ENCODE results near the gene FAM168A.

FAM168A gene

GRCh38 chr11:73396985-73397384 lies 200.9 kb downstream of the FAM168A start:
- no peak overlapping the region for H3K9ac ChIP-seq (ENCODE audit: low read depth, low read length)
- H3K4me1 ChIP-seq (ENCODE audit: control insufficient read depth, insufficient read depth, low read length) = peaks cover 7% of the 10 kb centered on the region
- no peaks in the 10 kb centered on the region for H3K27me3 ChIP-seq (ENCODE audit: control insufficient read depth, insufficient read depth, low read length)
- H3K9me3 ChIP-seq (replicated peaks; ENCODE audit: low read length) = no peaks in the 10 kb centered on the region
- H3K4me3 ChIP-seq (ENCODE audit: low read length) = no peak overlapping the region
- H3K4me2 ChIP-seq (ENCODE audit: low read length) = no peak overlapping the region
- H3K36me3 ChIP-seq (ENCODE audit: insufficient read depth, low read length) = peaks cover 19% of the 10 kb centered on the region

- Histone ChIP-seq H3K4me2 (ENCODE audit: low read length) (no peak overlapping the region), H3K4me1 (ENCODE audit: control insufficient read depth, insufficient read depth, low read length) (peaks cover 7% of the 10 kb centered on the region), H3K36me3 (ENCODE audit: insufficient read depth, low read length) (peaks cover 19% of the 10 kb centered on the region), H3K9ac (ENCODE audit: low read depth, low read length) (no peak overlapping the region), H3K4me3 (ENCODE audit: low read length) (no peak overlapping the region), H3K27me3 (ENCODE audit: control insufficient read depth, insufficient read depth, low read length) (no peaks in the 10 kb centered on the region), H3K9me3 (replicated peaks; ENCODE audit: low read length) (no peaks in the 10 kb centered on the region)
Measured at GRCh38 chr11:73396251-73396930, 201.5 kb downstream of the FAM168A start.

GRCh38 chr11:73395297-73396208 lies 202.4 kb downstream of the FAM168A start:
- Histone ChIP-seq H3K4me1 (ENCODE audit: control insufficient read depth, insufficient read depth, low read length) (peaks cover 7% of the 10 kb centered on the region), H3K36me3 (ENCODE audit: insufficient read depth, low read length) (peaks cover 23% of the 10 kb centered on the region), H3K9me3 (replicated peaks; ENCODE audit: low read length) (no peaks in the 10 kb centered on the region), H3K9ac (ENCODE audit: low read depth, low read length) (no peak overlapping the region), H3K4me2 (ENCODE audit: low read length) (no peak overlapping the region), H3K4me3 (ENCODE audit: low read length) (no peak overlapping the region), H3K27me3 (ENCODE audit: control insufficient read depth, insufficient read depth, low read length) (no peaks in the 10 kb centered on the region)

GRCh38 chr11:73394416-73395296 lies 203.3 kb downstream of the FAM168A start:
- no peaks in the 10 kb centered on the region for H3K9me3 ChIP-seq (replicated peaks; ENCODE audit: low read length)
- H3K27me3 ChIP-seq (ENCODE audit: control insufficient read depth, insufficient read depth, low read length) = no peaks in the 10 kb centered on the region
- peaks cover 23% of the 10 kb centered on the region for H3K36me3 ChIP-seq (ENCODE audit: insufficient read depth, low read length)
- no peak overlapping the region for H3K4me2 ChIP-seq (ENCODE audit: low read length)
- no peak overlapping the region for H3K4me3 ChIP-seq (ENCODE audit: low read length)
- H3K4me1 ChIP-seq (ENCODE audit: control insufficient read depth, insufficient read depth, low read length) = peaks cover 7% of the 10 kb centered on the region
- no peak overlapping the region for H3K9ac ChIP-seq (ENCODE audit: low read depth, low read length)

GRCh38 chr11:73393479-73394415 lies 204.2 kb downstream of the FAM168A start:
- Histone ChIP-seq H3K27me3 (ENCODE audit: control insufficient read depth, insufficient read depth, low read length) (no peaks in the 10 kb centered on the region), H3K4me1 (ENCODE audit: control insufficient read depth, insufficient read depth, low read length) (peaks cover 1% of the 10 kb centered on the region), H3K4me3 (ENCODE audit: low read length) (no peak overlapping the region), H3K4me2 (ENCODE audit: low read length) (no peak overlapping the region), H3K9ac (ENCODE audit: low read depth, low read length) (no peak overlapping the region), H3K9me3 (replicated peaks; ENCODE audit: low read length) (no peaks in the 10 kb centered on the region), H3K36me3 (ENCODE audit: insufficient read depth, low read length) (peaks cover 23% of the 10 kb centered on the region)

- Histone ChIP-seq H3K4me3 (ENCODE audit: low read length) (no peak overlapping the region), H3K36me3 (ENCODE audit: insufficient read depth, low read length) (peaks cover 23% of the 10 kb centered on the region), H3K4me2 (ENCODE audit: low read length) (no peak overlapping the region), H3K9me3 (replicated peaks; ENCODE audit: low read length) (no peaks in the 10 kb centered on the region), H3K4me1 (ENCODE audit: control insufficient read depth, insufficient read depth, low read length) (no peaks in the 10 kb centered on the region), H3K27me3 (ENCODE audit: control insufficient read depth, insufficient read depth, low read length) (no peaks in the 10 kb centered on the region), H3K9ac (ENCODE audit: low read depth, low read length) (no peak overlapping the region)
Measured at GRCh38 chr11:73393011-73393380, 204.9 kb downstream of the FAM168A start.

GRCh38 chr11:73392108-73393010 lies 205.6 kb downstream of the FAM168A start:
- Histone ChIP-seq H3K4me1 (ENCODE audit: control insufficient read depth, insufficient read depth, low read length) (peaks cover 4% of the 10 kb centered on the region), H3K4me2 (ENCODE audit: low read length) (no peak overlapping the region), H3K9ac (ENCODE audit: low read depth, low read length) (no peak overlapping the region), H3K27me3 (ENCODE audit: control insufficient read depth, insufficient read depth, low read length) (no peaks in the 10 kb centered on the region), H3K9me3 (replicated peaks; ENCODE audit: low read length) (no peaks in the 10 kb centered on the region), H3K4me3 (ENCODE audit: low read length) (no peak overlapping the region), H3K36me3 (ENCODE audit: insufficient read depth, low read length) (peaks cover 21% of the 10 kb centered on the region)

- Histone ChIP-seq H3K4me1 (ENCODE audit: control insufficient read depth, insufficient read depth, low read length) (peaks cover 7% of the 10 kb centered on the region), H3K36me3 (ENCODE audit: insufficient read depth, low read length) (peaks cover 20% of the 10 kb centered on the region)
Measured at GRCh38 chr11:73391665-73392064, 206.2 kb downstream of the FAM168A start.

GRCh38 chr11:73390601-73391565 lies 207.0 kb downstream of the FAM168A start:
- H3K36me3 ChIP-seq (ENCODE audit: insufficient read depth, low read length) = peaks cover 20% of the 10 kb centered on the region
- no peak overlapping the region for H3K9ac ChIP-seq (ENCODE audit: low read depth, low read length)
- peaks cover 7% of the 10 kb centered on the region for H3K4me1 ChIP-seq (ENCODE audit: control insufficient read depth, insufficient read depth, low read length)
- no peak overlapping the region for H3K4me2 ChIP-seq (ENCODE audit: low read length)
- H3K9me3 ChIP-seq (replicated peaks; ENCODE audit: low read length) = no peaks in the 10 kb centered on the region
- no peak overlapping the region for H3K4me3 ChIP-seq (ENCODE audit: low read length)
- H3K27me3 ChIP-seq (ENCODE audit: control insufficient read depth, insufficient read depth, low read length) = no peaks in the 10 kb centered on the region

More at GRCh38 chr11:73391665-73392064, 206.2 kb downstream of the FAM168A start:
- Histone ChIP-seq H3K4me3 (ENCODE audit: low read length) (no peak overlapping the region), H3K4me2 (ENCODE audit: low read length) (no peak overlapping the region), H3K27me3 (ENCODE audit: control insufficient read depth, insufficient read depth, low read length) (no peaks in the 10 kb centered on the region), H3K9me3 (replicated peaks; ENCODE audit: low read length) (no peaks in the 10 kb centered on the region), H3K9ac (ENCODE audit: low read depth, low read length) (no peak overlapping the region)
